H9 (cell line): ENCODE data around the gene TGFBR2. TPM values are rescaled to one million over a fixed set of nuclear protein-coding genes. Genes with fewer than 3 reads are reported as not detected.

Experiments used
- DNase-seq: peaks from one replicate; pipeline ENCODE4 v3.0.0-alpha.2; 2017
- H2AFZ ChIP-seq: one replicate; pipeline ENCODE4 v1.6.1; 2013; ENCODE audit warnings: mild to moderate bottlenecking, low read length, control low read depth, moderate library complexity
- H2AK5ac ChIP-seq: 2 replicates; pipeline ENCODE4 v1.6.1; 2013; ENCODE audit warnings: low read length, control low read depth, mixed read lengths; ENCODE audit not compliant: insufficient read length
- H2BK120ac ChIP-seq: one replicate; pipeline ENCODE4 v1.6.1; 2013; ENCODE audit warnings: low read depth, mild to moderate bottlenecking, low read length, control low read depth, inconsistent platforms; ENCODE audit not compliant: poor library complexity, severe bottlenecking
- H2BK12ac ChIP-seq: 2 replicates; pipeline ENCODE4 v1.6.1; 2013; ENCODE audit warnings: low read length, control low read depth, mixed read lengths, low read depth; ENCODE audit not compliant: insufficient read length
- H2BK15ac ChIP-seq: 2 replicates; pipeline ENCODE4 v1.6.1; 2013; ENCODE audit warnings: low read depth, low read length, control low read depth
- H2BK20ac ChIP-seq: one replicate; pipeline ENCODE4 v1.6.1; 2013; ENCODE audit warnings: low read depth, mild to moderate bottlenecking, low read length, control low read depth, inconsistent platforms; ENCODE audit not compliant: poor library complexity, severe bottlenecking
- H2BK5ac ChIP-seq: 2 replicates; pipeline ENCODE4 v1.6.1; 2013; ENCODE audit warnings: low read length, control low read depth, mixed read lengths; ENCODE audit not compliant: insufficient read length
- H3K14ac ChIP-seq: 2 replicates; pipeline ENCODE4 v1.6.1; 2013; ENCODE audit warnings: low read length, control low read depth; ENCODE audit not compliant: insufficient read depth
- H3K18ac ChIP-seq: 2 replicates; pipeline ENCODE4 v1.6.1; 2013; ENCODE audit warnings: low read depth, mild to moderate bottlenecking, mixed read lengths, low read length, control low read depth; ENCODE audit not compliant: insufficient read length
- H3K23ac ChIP-seq: 2 replicates; pipeline ENCODE4 v1.6.1; 2013; ENCODE audit warnings: low read length, control low read depth, mixed read lengths, low read depth; ENCODE audit not compliant: insufficient read length
- H3K23me2 ChIP-seq: 2 replicates; pipeline ENCODE4 v1.6.1; 2013; ENCODE audit warnings: low read depth, mild to moderate bottlenecking, mixed read lengths, low read length, control low read depth; ENCODE audit not compliant: insufficient read length, poor library complexity, severe bottlenecking
- H3K27ac ChIP-seq: 2 replicates; pipeline ENCODE4 v1.5.1; 2013; ENCODE audit warnings: low read length, control low read depth, mixed read lengths, low read depth; ENCODE audit not compliant: insufficient read length
- H3K27me3 ChIP-seq: 2 replicates; pipeline ENCODE4 v1.6.1; 2013; ENCODE audit warnings: low read length, control low read depth, inconsistent platforms; ENCODE audit not compliant: insufficient read depth
- H3K4ac ChIP-seq: 2 replicates; pipeline ENCODE4 v1.6.1; 2013; ENCODE audit warnings: low read depth, mild to moderate bottlenecking, control low read depth, inconsistent platforms, low read length, moderate library complexity
- H3K4me1 ChIP-seq: 2 replicates; pipeline ENCODE4 v1.6.1; 2013; ENCODE audit warnings: low read length, control low read depth, inconsistent platforms; ENCODE audit not compliant: insufficient read depth
- H3K4me2 ChIP-seq: 2 replicates; pipeline ENCODE4 v1.6.1; 2013; ENCODE audit warnings: low read length, control low read depth, mixed read lengths; ENCODE audit not compliant: insufficient read length, insufficient read depth
- H3K56ac ChIP-seq: 2 replicates; pipeline ENCODE4 v1.6.1; 2013; ENCODE audit warnings: low read depth, mild to moderate bottlenecking, mixed read lengths, low read length, control low read depth; ENCODE audit not compliant: insufficient read length
- H3K79me1 ChIP-seq: 2 replicates; pipeline ENCODE4 v1.6.1; 2013; ENCODE audit warnings: low read depth, mild to moderate bottlenecking, moderate library complexity, low read length, control low read depth, inconsistent platforms; ENCODE audit not compliant: insufficient read depth, poor library complexity, severe bottlenecking
- H3K79me2 ChIP-seq: 2 replicates; pipeline ENCODE4 v1.6.1; 2013; ENCODE audit warnings: low read length, control low read depth, inconsistent platforms; ENCODE audit not compliant: insufficient read depth
- H3K9ac ChIP-seq: 2 replicates; pipeline ENCODE4 v1.6.1; 2013; ENCODE audit warnings: low read length, control low read depth, mixed read lengths; ENCODE audit not compliant: insufficient read length; ENCODE audit errors: extremely low read depth
- H3K9me3 ChIP-seq: one replicate; pipeline ENCODE4 v1.6.1; 2013; ENCODE audit warnings: low read depth, low read length, inconsistent platforms; ENCODE audit not compliant: control insufficient read depth
- H3T11ph ChIP-seq: one replicate; pipeline ENCODE4 v1.6.1; 2013; ENCODE audit warnings: mild to moderate bottlenecking, low read length, control low read depth, inconsistent platforms
- H4K20me1 ChIP-seq: one replicate; pipeline ENCODE4 v1.6.1; 2013; ENCODE audit not compliant: control insufficient read depth, insufficient read length, insufficient read depth
- H4K5ac ChIP-seq: 2 replicates; pipeline ENCODE4 v1.6.1; 2013; ENCODE audit warnings: low read depth, mild to moderate bottlenecking, mixed read lengths, low read length, control low read depth; ENCODE audit not compliant: insufficient read length
- H4K8ac ChIP-seq: replicated peaks from 2 replicates; pipeline ENCODE4 v1.6.1; 2013; ENCODE audit warnings: low read length, control low read depth, mixed read lengths, low read depth; ENCODE audit not compliant: insufficient read length
- H4K91ac ChIP-seq: 2 replicates; pipeline ENCODE4 v1.6.1; 2013; ENCODE audit warnings: low read depth, mild to moderate bottlenecking, moderate library complexity, mixed read lengths, low read length, control low read depth; ENCODE audit not compliant: insufficient read length
- H3K27ac Mint-ChIP-seq, 3 experiments: 2 replicates in 2 of 3; 3 replicates in 1 of 3; pipeline ENCODE4 v1.8.0; 2020 to 2021; ENCODE audit warnings: mixed read lengths in 3 of 3, mild to moderate bottlenecking in 1 of 3, moderate library complexity in 1 of 3
- H3K27me3 Mint-ChIP-seq: 2 replicates; pipeline ENCODE4 v1.8.0; 2021; ENCODE audit warnings: low read depth, mild to moderate bottlenecking, moderate library complexity, mixed read lengths
- H3K36me3 Mint-ChIP-seq, 3 experiments: 2 replicates in 2 of 3; 3 replicates in 1 of 3; pipeline ENCODE4 v1.8.0; 2020 to 2021; ENCODE audit warnings: low read depth in 3 of 3, mixed read lengths in 3 of 3; ENCODE audit not compliant: insufficient read depth in 1 of 3
- H3K4me1 Mint-ChIP-seq, 2 experiments: 2 replicates each; pipeline ENCODE4 v1.8.0; 2020; ENCODE audit warnings: mixed read lengths in 2 of 2
- H3K4me3 Mint-ChIP-seq, 2 experiments: 2 replicates in 1 of 2; 3 replicates in 1 of 2; pipeline ENCODE4 v1.8.0; 2020 to 2021; ENCODE audit warnings: mild to moderate bottlenecking in 2 of 2, mixed read lengths in 2 of 2, moderate library complexity in 1 of 2
- H3K9me3 Mint-ChIP-seq, 2 experiments: 2 replicates in 1 of 2; 3 replicates in 1 of 2; pipeline ENCODE4 v1.8.0; 2020; ENCODE audit warnings: mild to moderate bottlenecking in 2 of 2, mixed read lengths in 2 of 2, moderate library complexity in 1 of 2
- whole genome bisulfite sequencing: extraction: QIAGEN DNeasy Blood & Tissue Kit; methylation state at CpG from one replicate; pipeline ENCODE4 v1.1.7; 2013; ENCODE audit warnings: missing lambda C conversion rate, low lambda C conversion rate, mixed read lengths; ENCODE audit not compliant: insufficient read length; ENCODE audit errors: extremely low coverage; 5-methylcytosine and 5-hydroxymethylcytosine counted together
- total RNA-seq: library from RNA; stranded (reverse); gene quantifications from 2 replicates; pipeline ENCODE4 v1.2.1, GENCODE V29; 2021
- TF ChIP-seq, protein P1 (sequence below): fragments of 200-600 bp; sonication (generic); conservative IDR thresholded peaks from 3 replicates; pipeline ENCODE4 v1.8.0; 2021; ENCODE audit warnings: antibody characterized with exemption, mild to moderate bottlenecking

The TGFBR2 gene
- total RNA-seq, 1 experiment from 2014 or later: 10.6 TPM

DNA sequence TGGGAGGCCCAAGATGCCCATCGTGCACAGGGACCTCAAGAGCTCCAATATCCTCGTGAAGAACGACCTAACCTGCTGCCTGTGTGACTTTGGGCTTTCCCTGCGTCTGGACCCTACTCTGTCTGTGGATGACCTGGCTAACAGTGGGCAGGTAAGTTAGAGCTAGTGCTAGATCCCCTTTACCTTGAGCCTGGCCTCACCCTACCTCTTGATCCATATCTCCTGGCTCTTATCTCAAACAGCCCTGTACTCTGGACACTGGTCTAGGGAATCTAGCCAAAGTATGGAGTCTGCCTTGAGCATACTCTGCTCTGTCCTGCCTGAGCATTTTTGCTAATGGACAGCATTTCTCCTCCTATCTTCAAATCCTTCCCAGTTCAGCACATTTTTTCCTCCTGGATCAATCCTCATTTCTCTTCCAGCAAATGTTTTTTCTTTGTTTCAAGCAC, 65.9 kb downstream of the TGFBR2 start:
- Histone ChIP-seq H3K79me1 (no peaks in the 10 kb centered on the region), H3K79me2 (0 out of 2 replicates have a peak, but pooled peaks cover 2% of the 10 kb centered on the region), H3K18ac (no peak overlapping the region), H3T11ph (no peak overlapping the region), H3K9me3 (no peaks in the 10 kb centered on the region), H3K4me2 (no peak overlapping the region), H3K23me2 (no peaks in the 10 kb centered on the region), H2BK20ac (no peak overlapping the region), H2BK120ac (no peak overlapping the region), H2BK15ac (no peak overlapping the region), H3K27ac (no peak overlapping the region), H4K91ac (no peak overlapping the region), H4K8ac (no peak overlapping the region), H2BK12ac (no peak overlapping the region), H2BK5ac (no peak overlapping the region), H2AK5ac (no peak overlapping the region), H2AFZ (no peak overlapping the region), H3K14ac (no peak overlapping the region), H3K56ac (no peak overlapping the region), H4K20me1 (no peaks in the 10 kb centered on the region), H3K9ac (no peak overlapping the region), H3K4ac (no peak overlapping the region), H3K4me1 (no peaks in the 10 kb centered on the region), H3K23ac (no peak overlapping the region), H4K5ac (no peak overlapping the region), H3K27me3 (no peaks in the 10 kb centered on the region)
- Mint-ChIP-seq H3K4me3 (no peak overlapping the region), H3K36me3 (peaks cover 40 to 76% (median 56%) of the 10 kb centered on the region in 3 experiments), H3K27me3 (no peaks in the 10 kb centered on the region), H3K9me3 (no peaks in the 10 kb centered on the region), H3K27ac (peak overlapping the region in 1 of 3 experiments; percentile 6; a peak in 1 of 7 replicates), H3K4me1 (peaks cover 15 to 24% of the 10 kb centered on the region in 2 experiments)
- TF ChIP-seq, protein P1, sequence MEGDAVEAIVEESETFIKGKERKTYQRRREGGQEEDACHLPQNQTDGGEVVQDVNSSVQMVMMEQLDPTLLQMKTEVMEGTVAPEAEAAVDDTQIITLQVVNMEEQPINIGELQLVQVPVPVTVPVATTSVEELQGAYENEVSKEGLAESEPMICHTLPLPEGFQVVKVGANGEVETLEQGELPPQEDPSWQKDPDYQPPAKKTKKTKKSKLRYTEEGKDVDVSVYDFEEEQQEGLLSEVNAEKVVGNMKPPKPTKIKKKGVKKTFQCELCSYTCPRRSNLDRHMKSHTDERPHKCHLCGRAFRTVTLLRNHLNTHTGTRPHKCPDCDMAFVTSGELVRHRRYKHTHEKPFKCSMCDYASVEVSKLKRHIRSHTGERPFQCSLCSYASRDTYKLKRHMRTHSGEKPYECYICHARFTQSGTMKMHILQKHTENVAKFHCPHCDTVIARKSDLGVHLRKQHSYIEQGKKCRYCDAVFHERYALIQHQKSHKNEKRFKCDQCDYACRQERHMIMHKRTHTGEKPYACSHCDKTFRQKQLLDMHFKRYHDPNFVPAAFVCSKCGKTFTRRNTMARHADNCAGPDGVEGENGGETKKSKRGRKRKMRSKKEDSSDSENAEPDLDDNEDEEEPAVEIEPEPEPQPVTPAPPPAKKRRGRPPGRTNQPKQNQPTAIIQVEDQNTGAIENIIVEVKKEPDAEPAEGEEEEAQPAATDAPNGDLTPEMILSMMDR: no peak
- DNase-seq: no peak
- no CpG with 5 or more reads among the region's 4 CpGs for WGBS
